Retinal pigment epithelial cell (primary cell): ENCODE data around the gene SWT1.

Experiments
- DNase-seq: peaks from one replicate; pipeline ENCODE4 v3.0.0-alpha.2; 2010; ENCODE audit warnings: low read depth
- H3K4me3 ChIP-seq: 2 replicates; pipeline ENCODE4 v1.5.1; 2011; ENCODE audit warnings: mild to moderate bottlenecking, low read length, control low read depth, moderate library complexity
- CTCF ChIP-seq: conservative IDR thresholded peaks from 2 replicates; pipeline ENCODE4 v1.5.1; 2011; ENCODE audit warnings: low read depth, low read length, control low read depth, inconsistent platforms

The SWT1 gene

GRCh38 chr1:185300152-185300551 is 143.2 kb downstream of the SWT1 start:
- H3K4me3 ChIP-seq, result no peak overlapping the region
- TF ChIP-seq CTCF, result no peak
- no peak for DNase-seq

DNA sequence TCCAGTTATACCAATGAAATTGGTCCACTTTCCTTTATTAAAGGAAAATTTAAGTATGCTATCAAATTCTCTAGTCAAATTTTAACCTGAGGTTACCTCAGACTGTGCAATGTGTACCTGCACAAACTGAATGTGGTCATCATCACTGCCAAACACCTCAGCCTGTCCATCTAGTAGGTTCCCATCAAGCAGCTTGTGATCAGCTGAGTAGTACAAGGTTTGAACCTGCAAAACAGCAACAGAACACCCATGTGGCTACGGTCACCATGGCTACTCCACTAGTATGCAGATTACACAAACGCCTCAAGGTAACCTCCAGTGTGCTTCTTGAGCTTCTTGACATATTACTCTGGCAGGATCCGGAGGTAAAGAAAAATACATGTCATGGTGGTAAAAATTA is 148.5 kb downstream of the SWT1 start:
- DNase-seq, result no peak
- H3K4me3 ChIP-seq, result no peak overlapping the region
- no peak for TF ChIP-seq CTCF

GRCh38 chr1:185308126-185308525 is 151.2 kb downstream of the SWT1 start:
- no peak overlapping the region for H3K4me3 ChIP-seq
- no peak for TF ChIP-seq CTCF
- no peak for DNase-seq

GRCh38 chr1:185309566-185309965 is 152.6 kb downstream of the SWT1 start:
- H3K4me3 ChIP-seq, result peak overlapping the region; percentile 12
- no peak for DNase-seq
- no peak for TF ChIP-seq CTCF

DNA sequence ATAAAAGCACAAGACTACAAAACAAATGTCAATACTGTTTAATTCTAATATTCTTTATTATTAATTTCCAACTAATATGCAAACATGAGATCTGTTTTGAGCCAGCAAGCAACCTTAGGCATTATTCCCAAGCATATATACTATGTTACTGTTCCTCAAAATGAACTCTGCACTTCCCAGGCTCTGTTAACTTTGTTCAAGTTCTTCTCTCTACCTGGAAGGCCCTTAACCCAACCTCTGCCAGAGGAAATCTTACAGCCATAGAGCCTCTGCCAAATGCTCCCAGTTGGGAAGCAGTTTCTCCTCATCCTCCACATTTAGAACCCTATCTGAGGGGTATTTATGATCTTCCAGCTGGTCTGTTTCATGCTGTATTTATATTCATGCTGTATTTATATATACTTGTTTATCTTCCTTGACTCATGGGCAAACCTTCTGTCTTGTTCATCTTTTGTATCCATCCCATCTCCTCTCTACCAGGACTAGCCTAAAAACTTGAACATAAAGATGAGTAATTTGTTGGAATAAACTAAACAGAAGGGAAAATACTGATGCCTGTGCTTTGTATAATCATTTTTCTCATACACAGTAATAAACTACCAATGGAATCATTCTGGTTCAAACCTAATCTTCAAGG is 154.7 kb downstream of the SWT1 start:
- H3K4me3 ChIP-seq, result peak overlapping the region; percentile 99
- no peak for DNase-seq
- TF ChIP-seq CTCF, result no peak

GRCh38 chr1:185312361-185313138 is 155.6 kb downstream of the SWT1 start:
- peak overlapping the region; percentile 99 for H3K4me3 ChIP-seq
- no peak for TF ChIP-seq CTCF
- no peak for DNase-seq

GRCh38 chr1:185314411-185314810 is 157.4 kb downstream of the SWT1 start:
- no peak for DNase-seq
- TF ChIP-seq CTCF, result no peak
- H3K4me3 ChIP-seq, result peak overlapping the region; percentile 99
